HG02642 (cell line): ENCODE data around the gene RAB3A.
A peak's percentile ranks its signal among the peaks of the same experiment; 100 is the strongest.

Experiments used
- ATAC-seq: cut with Tn5 transposase; IDR thresholded peaks from one replicate; pipeline ENCODE4 v1.9.1; 2021; ENCODE audit warnings: mild to moderate bottlenecking; ENCODE audit not compliant: unreplicated experiment, poor library complexity

Gene RAB3A

DNA sequence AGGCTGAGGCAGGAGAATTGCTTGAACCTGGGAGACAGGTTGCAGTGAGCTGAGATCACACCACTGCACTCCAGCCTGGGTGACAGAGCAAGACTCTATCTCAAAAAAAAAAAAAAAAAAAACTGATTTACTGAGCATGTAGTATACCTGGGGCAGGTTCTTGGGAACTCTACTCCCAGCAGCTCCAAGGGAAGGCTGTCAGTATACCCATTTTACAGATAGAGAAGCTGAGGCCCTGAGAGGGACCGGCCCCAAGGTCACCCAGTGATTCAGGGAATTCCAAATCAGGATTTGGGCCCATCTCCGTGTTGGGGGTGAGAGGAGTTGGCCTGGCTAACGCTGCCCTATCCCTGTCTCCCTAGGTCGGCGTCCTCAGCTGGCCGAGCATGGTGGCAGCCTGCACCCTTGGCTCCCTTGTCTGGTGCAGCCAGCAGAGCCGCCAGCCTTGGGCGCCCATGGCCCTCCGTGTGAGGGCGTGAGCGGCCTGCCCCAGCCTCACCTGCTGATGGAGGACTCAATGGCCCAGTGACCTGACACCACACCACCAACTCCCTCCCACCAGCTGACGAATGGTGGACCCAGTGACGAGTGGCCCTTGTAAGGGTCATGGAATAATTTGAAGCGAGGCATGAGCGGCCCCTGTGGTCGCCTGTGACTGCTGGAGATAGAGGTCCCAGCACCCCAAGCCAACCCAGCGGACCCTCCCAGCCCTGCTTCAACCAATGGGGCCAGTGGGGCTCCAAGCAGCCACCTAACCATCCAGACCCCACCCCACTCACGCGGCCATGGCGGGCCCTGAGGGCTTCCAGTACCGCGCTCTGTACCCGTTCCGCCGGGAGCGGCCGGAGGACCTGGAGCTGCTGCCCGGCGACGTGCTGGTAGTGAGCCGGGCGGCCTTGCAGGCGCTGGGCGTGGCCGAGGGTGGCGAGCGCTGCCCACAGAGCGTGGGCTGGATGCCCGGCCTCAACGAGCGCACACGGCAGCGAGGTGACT lies 48.5 kb downstream of the RAB3A start:
- ATAC-seq: no peak

DNA sequence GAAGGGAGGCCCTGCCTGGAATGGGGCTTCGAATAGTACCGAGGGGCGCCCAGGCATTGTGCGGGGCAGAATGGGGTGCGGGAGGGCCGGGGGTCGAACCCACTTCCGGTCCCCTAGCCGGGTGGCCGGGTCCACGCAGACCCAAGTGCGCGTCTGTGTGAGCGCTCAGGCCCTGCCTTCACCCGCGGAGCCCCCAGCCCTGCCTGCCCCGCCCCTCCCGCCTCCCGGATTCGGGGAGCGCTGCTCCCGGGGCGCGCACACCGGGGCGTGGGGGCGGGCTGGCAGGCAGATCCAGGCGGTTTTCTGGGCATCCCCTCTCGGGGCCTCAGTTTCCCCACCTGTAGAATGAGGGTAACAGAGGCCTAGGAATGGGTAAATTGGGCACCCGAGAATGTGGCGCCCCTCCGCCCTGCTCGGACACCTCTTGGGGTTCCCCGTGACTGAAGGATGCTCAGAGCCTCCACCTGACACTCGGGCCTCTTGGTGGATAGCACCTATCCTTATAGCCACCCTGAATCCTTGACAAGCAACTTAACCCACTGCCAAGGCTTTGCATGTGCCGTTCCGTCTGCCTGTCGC lies 50.2 kb downstream of the RAB3A start:
- ATAC-seq: peak; percentile 1

DNA sequence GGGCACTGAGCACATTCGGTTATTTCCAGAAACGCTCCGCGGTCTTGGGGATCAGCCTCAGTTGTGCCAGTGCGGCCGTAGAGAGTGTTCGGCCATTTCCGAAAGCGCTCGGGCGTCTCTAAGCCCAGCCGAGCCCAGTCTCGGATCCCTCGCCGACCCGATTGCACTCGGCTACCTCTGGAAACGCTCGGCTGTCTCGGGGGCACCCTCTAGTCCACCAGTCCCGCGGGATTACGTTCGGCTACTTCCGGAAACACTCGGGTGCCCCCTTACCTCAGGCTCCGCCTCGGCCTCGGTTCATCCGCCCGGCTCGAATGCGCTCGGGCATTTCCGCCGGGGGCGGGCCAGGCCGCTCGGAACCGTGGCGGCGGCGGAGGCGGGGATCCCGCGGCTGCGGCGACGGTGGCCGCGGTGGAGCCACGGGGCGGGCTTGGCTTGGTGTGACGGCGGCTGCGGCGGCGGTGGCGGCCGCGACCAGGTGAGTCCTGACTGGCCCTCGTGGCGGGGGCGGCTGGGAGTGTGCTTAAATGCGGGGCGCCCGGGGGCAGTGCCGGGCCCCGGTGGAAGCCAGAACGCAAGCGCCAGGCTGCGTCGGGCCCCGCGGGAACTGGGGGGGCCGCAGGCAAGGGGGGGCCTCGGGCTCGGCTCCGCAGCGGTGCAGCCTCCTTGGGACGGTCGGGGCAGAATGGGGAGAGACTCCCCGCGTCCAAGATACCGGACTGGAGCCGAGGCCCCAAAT lies 50.9 kb downstream of the RAB3A start, which contains the start of gene PIK3R2:
PIK3R2 (plus strand) TSS at position 347 of the 739 bp plus-strand sequence. CDS start 2,717 bp downstream, outside the sequence.
- ATAC-seq: peak; percentile 74

DNA sequence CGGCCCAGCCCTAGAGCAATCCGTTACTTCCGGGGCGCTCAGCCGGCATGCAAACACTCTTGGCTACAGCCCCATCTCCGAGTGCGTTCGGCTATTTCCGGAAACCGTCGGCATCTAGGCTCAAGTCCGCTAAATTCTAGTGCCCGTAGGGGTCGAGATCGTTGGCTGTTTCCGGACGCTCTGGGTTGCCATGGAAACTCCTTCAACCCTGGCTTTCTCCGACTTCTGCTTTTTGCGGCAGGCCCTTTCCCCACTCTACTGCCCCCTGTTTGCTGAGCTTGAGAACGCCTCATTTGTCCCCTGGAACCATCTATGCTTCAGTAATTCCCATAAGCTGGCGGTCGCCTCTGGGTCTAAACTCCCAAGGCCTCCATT lies 51.4 kb downstream of the RAB3A start:
- ATAC-seq: peak; percentile 67

DNA sequence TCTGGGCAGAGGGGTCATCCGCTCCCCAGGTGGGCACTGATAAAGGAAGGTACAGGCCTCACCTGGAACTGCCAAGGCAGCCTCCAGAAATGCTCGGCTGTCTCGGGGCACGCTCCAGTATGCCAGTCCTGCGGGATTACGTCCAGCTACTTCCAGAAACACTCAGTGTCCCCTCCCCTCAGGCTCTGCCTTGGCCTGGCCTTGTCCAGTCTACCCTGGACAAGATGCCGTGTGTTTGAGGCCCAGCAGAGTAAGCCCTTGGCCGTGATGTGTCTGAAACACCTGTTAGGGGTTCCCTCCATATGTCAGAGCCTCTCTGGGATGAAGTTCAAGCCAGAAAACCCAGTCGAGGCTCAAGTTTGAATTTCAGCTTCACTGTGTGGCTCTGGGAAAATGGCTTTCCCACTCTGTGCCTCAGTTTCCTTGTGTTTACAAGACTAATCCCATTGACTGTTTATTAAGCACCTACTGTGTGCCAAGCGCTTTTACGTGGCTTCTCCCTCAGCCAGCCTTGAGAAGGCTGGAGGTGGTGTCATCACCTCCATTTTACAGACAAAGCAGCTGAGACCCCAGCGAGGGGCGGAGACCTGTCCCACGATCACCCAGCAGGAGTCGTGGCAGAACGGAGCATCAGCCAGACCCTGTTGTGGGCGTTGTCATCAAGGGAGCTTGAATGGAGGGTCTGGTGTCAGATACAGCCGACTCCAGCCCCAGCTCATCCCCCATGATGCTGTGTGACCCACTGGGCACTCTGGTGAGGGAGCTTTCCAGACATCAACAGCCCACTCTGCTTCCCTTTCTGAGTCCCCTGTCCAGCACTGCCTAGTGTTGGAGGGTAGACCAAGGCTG lies 52.8 kb downstream of the RAB3A start:
- no peak for ATAC-seq

DNA sequence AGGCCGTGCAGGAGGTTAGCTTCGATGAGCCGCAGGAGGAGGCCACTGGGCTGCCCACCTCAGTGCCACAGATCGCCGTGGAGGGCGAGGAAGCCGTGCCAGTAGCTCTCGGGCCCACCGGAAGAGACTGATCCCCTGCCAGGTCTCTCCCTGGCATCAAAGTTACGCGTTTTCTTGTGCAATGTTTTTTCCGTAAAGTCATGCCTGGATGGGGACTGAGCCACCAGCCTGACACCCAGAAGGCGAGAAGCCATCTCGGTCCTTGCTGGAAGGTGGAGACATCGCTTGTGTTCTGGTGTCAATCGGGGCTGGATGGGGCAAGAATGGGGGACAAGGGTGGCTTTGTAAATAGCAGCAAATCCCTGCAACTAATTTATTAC lies 54.3 kb downstream of the RAB3A start:
- no peak for ATAC-seq

DNA sequence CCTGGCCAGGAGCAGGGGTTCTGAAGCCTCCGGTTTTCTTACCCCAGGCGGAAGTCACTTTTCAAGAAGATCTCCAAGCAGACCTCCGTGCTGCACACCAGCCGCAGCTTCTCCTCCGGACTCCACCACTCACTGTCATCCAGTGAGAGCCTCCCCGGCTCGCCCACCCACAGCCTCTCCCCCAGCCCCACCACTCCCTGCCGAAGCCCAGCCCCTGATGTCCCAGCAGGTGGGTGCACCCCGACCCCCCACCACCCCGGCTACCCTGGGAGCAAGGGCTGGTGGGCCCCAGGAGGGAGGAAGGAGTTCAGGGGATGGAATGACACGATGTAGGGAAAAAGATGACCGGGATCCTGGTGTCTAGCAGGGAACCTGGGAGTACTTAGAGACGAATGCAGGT lies 56.4 kb downstream of the RAB3A start:
- no peak for ATAC-seq
